WERI-Rb-1 (cell line): ENCODE measurements around the gene PDE4B.

Experiments
- DNase-seq: peaks from one replicate; pipeline ENCODE4 v3.0.0-alpha.2; 2020
- H3K27ac ChIP-seq: fragments of 250-450 bp; sonication (Bioruptor Pico); 2 replicates; pipeline ENCODE4 v1.5.1; 2020; ENCODE audit warnings: mild to moderate bottlenecking, moderate library complexity
- H3K27me3 ChIP-seq: fragments of 250-450 bp; sonication (Bioruptor Pico); 2 replicates; pipeline ENCODE4 v1.5.1; 2021; ENCODE audit warnings: mild to moderate bottlenecking, low read depth, moderate library complexity; ENCODE audit not compliant: insufficient read depth, severe bottlenecking
- H3K36me3 ChIP-seq: fragments of 250-450 bp; sonication (Bioruptor Pico); 2 replicates; pipeline ENCODE4 v1.5.1; 2020; ENCODE audit warnings: mild to moderate bottlenecking, moderate library complexity
- H3K4me3 ChIP-seq: 2 replicates; pipeline ENCODE4 v1.5.1; 2011; ENCODE audit warnings: low read depth, mild to moderate bottlenecking, control low read depth, low read length
- H3K9me3 ChIP-seq: fragments of 250-450 bp; sonication (Bioruptor Pico); 2 replicates; pipeline ENCODE4 v1.5.1; 2021; ENCODE audit warnings: mild to moderate bottlenecking, moderate library complexity; ENCODE audit not compliant: severe bottlenecking
- TF ChIP-seq, protein P1 (sequence below): IDR thresholded peaks from 2 replicates; pipeline ENCODE4 v1.5.1; 2011; ENCODE audit warnings: low read depth, mild to moderate bottlenecking, control low read depth, inconsistent platforms, low read length

The PDE4B gene

DNA sequence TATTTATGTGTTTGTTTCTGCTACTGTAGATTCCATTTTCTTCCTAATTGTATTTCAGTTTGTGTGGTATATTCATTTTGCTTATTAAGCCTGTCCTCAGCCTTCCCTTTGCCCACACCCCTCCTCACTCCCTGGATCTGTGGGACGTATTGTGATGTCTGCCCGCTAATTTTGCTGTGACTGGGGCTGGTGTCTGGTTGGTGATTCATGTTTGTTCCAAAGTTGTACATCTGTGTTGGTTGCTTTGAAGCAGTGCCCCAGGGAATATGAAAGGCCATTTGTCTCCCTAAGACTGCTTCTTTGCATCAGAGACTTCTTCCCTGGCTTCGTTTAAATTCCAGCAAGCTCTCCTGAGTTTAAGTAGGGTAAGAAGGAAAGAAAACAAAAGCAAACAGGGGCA is 451.7 kb downstream of the PDE4B start:
- H3K27ac ChIP-seq, result no peak overlapping the region
- no peak overlapping the region for H3K4me3 ChIP-seq
- TF ChIP-seq, protein P1, sequence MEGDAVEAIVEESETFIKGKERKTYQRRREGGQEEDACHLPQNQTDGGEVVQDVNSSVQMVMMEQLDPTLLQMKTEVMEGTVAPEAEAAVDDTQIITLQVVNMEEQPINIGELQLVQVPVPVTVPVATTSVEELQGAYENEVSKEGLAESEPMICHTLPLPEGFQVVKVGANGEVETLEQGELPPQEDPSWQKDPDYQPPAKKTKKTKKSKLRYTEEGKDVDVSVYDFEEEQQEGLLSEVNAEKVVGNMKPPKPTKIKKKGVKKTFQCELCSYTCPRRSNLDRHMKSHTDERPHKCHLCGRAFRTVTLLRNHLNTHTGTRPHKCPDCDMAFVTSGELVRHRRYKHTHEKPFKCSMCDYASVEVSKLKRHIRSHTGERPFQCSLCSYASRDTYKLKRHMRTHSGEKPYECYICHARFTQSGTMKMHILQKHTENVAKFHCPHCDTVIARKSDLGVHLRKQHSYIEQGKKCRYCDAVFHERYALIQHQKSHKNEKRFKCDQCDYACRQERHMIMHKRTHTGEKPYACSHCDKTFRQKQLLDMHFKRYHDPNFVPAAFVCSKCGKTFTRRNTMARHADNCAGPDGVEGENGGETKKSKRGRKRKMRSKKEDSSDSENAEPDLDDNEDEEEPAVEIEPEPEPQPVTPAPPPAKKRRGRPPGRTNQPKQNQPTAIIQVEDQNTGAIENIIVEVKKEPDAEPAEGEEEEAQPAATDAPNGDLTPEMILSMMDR, result no peak
- no peaks in the 10 kb centered on the region for H3K27me3 ChIP-seq
- DNase-seq, result no peak
- H3K36me3 ChIP-seq, result no peaks in the 10 kb centered on the region; the same call in 1 of the 2 replicates
- H3K9me3 ChIP-seq, result no peaks in the 10 kb centered on the region

- Histone ChIP-seq H3K27me3 (no peaks in the 10 kb centered on the region), H3K4me3 (no peak overlapping the region), H3K36me3 (no peaks in the 10 kb centered on the region; the same call in 1 of the 2 replicates), H3K9me3 (no peaks in the 10 kb centered on the region), H3K27ac (no peak overlapping the region)
- TF ChIP-seq, protein P1, result no peak
- DNase-seq, result no peak
Measured at GRCh38 chr1:66245691-66246090, 453.0 kb downstream of the PDE4B start.

DNA sequence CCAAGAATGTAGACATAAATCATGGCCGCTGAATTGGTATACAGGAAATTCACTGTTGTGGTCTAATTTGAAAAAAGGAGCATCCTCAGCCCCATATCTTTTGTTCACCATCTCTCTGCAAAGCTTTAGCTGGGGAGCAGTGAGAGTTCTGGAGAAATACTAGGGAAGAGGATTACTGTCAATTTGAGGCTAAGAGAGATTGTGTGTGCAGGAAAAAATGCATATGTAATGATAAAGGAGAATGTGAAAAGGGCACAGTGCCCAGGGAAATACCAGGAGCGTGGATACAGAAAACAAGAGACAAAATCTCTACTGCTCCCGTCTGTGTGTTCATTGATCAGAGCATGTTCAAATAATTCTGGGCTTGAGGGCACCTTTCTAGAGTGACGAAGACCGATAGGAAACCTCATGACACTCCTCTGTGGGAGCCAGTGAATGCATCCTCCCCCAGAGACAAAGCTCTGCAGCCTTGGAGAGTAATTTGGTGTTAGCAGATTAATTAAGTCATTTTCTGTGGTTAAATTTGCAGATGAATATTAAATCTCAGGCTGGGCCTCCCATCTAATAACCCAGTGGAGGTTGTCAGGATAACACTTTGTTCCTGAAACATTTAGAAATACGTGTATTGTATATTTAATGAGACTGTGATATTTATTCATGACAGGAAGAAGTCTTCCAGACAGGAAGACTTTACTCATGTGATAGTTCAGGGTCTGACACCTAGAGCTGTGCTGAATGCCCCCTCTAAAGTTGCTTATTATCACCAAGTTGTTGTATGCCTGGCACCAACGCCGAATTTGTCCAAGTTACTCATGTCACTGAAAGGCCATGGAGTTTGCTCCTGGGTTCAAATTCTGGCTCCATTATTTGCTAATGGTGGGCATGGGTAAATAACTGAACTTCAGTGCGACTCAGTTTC is 453.9 kb downstream of the PDE4B start:
- Histone ChIP-seq H3K27me3 (no peaks in the 10 kb centered on the region), H3K36me3 (no peaks in the 10 kb centered on the region; the same call in 1 of the 2 replicates), H3K4me3 (no peak overlapping the region), H3K9me3 (no peaks in the 10 kb centered on the region), H3K27ac (no peak overlapping the region)
- TF ChIP-seq, protein P1, result no peak
- no peak for DNase-seq

DNA sequence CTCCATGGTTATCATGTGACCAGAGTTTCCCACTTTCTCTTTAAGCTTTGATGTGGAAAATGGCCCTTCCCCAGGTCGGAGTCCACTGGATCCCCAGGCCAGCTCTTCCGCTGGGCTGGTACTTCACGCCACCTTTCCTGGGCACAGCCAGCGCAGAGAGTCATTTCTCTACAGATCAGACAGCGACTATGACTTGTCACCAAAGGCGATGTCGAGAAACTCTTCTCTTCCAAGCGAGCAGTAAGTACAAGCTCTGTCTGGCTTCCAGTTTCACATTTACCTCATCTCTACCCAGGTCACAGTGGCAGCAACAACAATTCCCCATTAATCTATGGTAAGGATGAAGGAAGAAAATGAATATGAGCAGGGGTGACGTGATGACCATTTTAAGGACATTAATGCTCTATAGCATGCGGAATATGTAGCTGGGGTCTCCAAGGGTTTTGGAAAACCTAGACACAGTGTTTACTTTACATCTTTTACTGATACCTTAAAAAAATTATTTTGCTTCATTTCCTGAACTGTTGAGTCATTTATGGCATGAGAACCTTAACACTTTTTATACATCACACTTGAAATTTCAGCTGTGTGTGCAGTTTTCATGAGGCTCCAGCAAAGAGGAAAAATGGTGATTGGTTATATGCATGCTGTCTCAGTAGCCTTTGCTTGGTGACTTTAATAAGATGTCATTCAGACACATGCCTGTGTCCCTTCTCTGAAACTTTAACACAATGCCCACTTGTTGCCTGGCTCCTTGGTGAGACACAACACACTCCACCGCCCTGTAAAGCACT is 454.9 kb downstream of the PDE4B start:
- H3K9me3 ChIP-seq, result no peaks in the 10 kb centered on the region
- DNase-seq, result no peak
- no peaks in the 10 kb centered on the region for H3K27me3 ChIP-seq
- no peak overlapping the region for H3K4me3 ChIP-seq
- TF ChIP-seq, protein P1, result no peak
- no peak overlapping the region for H3K27ac ChIP-seq
- no peaks in the 10 kb centered on the region for H3K36me3 ChIP-seq

DNA sequence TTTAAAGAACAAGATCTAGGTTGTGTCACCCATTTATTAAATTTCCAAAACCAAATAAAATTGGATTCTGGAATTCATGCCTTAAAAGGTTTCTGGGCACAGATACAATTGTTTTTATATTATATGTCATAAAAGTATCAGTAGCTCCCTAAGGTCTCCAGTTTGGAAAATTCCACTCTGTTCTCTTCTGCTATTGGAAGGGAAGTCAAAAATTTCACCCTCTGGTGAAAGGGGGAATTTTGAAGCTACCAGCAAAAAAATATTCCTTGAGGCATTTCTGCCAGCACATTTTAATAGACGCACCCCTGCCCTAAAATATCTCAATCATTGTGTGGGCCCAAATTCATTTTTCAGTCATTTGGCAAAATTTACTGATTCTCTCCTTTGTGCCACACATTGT is 455.6 kb downstream of the PDE4B start:
- Histone ChIP-seq H3K4me3 (no peak overlapping the region), H3K27ac (no peak overlapping the region), H3K27me3 (no peaks in the 10 kb centered on the region), H3K36me3 (no peaks in the 10 kb centered on the region), H3K9me3 (no peaks in the 10 kb centered on the region)
- TF ChIP-seq, protein P1, result no peak
- no peak for DNase-seq
